ENCODE results near the gene FAM53B.

GRCh38 chr10:124680675-124681074 lies 63.5 kb downstream of the FAM53B start:
- TF ChIP-seq ZBTB26 (tag by site-specific recombination; optimal IDR thresholded peaks at IDR 0.05) (no peak), CTCF (tag by site-specific recombination; IDR thresholded peaks at IDR 0.05) (no peak), ZNF658 (tag by site-specific recombination; IDR thresholded peaks at IDR 0.05) (no peak), ZNF114 (tag by site-specific recombination; IDR thresholded peaks at IDR 0.05) (no peak), MEIS1 (CRISPR knock-in tag; IDR thresholded peaks at IDR 0.05; ENCODE audit: borderline replicate concordance) (no peak), ZFP3 (tag by site-specific recombination; IDR thresholded peaks at IDR 0.05; ENCODE audit: low read depth) (no peak), ZNF510 (tag by site-specific recombination; IDR thresholded peaks at IDR 0.05; ENCODE audit: insufficient replicate concordance) (no peak)
